ENCODE results near the gene CSNK1D.
"Not testable (repeated sequence)": the region's sequence is repeated elsewhere in the genome, so short reads cannot be mapped to it uniquely, and the experiment has no call there.

The CSNK1D gene

DNA sequence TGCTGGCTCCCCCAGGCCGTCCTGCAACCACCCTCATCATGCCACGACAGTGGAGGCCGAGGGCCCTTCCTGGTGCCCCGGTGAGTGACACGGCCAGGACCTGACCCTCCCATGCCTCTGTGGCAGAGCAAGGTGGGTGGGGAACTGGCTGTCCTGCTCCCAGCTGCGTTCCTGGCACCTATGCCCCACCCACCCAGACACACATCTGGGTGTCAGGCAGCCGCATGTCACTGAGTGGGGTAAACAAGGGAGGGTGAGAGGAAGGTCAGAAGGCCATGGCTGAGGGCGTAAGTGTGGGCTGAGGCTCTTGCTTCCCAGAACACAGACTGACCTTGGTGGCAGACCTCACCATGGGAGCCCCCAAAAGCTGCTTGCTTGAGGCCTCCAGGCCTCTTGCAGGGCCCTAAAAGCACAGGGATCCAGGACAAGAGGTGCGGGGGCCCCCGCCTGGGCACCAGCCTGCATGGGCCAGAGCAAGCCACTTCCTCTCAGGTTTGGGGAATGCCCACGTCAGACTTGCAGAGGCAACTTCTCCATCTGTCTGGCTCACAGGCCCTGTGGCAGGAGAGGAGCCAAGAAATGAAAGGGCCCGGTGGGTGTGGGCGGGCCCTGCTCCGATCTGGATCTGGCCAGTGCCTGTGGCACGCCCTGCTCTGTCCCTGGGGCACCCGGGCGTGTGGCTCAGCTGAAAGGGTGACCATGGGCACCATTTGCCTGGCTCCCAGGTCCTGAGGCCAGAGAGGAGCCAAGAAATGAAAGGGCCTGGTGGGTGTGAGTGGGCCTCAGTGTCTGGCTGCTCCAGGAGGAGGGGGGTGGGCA, 57.0 kb downstream of the CSNK1D start:
- no peak for DNase-seq (ENCODE audit: low read depth in 2 of 3, low spot score in 2 of 3)

DNA sequence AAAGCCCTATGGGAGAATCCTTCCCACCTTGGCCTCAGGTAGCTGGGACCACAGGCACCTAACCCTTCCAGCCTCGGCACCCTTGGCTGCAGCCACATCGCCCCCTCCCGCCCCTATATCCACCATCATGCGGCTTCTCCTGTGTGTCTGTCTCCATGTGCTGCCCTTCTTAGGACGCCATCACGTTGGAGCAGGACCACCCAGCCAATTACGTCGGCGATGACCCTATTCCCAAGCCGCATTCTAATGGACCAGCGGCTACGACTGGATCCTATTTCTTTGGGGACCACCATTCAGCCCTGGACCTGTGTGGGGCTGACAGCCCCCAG, 57.6 kb downstream of the CSNK1D start:
- no peak for DNase-seq (ENCODE audit: low read depth in 2 of 3, low spot score in 2 of 3)

DNA sequence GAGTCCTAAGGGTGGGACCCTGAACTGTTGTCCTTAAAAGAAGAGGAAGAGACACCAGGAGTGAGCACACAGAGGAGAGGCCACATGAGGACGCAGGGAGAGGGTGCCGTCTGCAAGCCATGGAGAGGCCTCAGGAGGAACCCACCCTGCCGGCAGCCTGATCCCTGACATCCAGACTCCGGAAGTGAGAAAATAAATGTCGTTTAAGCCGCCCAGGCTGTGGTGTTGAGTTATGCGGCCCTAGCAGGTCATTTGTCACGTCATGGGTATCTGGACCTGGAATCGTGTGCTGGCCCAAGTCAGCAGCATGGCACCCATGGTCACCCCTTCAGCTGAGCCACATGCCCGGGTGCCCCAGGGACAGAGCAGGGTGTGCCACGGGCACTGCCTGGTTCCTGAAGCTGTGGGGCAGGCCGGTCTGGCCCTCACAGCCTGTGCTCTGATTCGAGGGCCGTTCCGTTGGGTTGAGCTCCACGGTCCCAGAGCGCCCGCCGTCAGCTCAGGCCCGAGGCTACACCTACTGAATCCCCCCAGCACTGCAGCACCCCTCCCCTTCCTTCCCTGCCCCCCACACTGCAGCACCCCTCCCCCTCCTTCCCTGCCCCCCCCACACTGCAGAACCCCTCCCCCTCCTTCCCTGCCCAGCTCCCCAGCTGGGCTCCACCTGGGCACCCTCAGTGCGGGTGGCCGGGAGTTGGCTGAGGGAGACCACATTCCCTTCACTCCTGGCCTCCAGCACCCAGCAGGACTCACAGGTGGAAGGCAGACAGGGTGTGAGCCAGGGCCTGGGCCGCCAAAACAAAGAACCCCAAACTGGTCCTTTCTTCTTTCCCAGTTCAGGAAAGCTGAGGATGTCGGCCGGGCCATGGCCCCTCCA, 58.2 kb downstream of the CSNK1D start:
- no peak for DNase-seq (ENCODE audit: low read depth in 2 of 3, low spot score in 2 of 3)

DNA sequence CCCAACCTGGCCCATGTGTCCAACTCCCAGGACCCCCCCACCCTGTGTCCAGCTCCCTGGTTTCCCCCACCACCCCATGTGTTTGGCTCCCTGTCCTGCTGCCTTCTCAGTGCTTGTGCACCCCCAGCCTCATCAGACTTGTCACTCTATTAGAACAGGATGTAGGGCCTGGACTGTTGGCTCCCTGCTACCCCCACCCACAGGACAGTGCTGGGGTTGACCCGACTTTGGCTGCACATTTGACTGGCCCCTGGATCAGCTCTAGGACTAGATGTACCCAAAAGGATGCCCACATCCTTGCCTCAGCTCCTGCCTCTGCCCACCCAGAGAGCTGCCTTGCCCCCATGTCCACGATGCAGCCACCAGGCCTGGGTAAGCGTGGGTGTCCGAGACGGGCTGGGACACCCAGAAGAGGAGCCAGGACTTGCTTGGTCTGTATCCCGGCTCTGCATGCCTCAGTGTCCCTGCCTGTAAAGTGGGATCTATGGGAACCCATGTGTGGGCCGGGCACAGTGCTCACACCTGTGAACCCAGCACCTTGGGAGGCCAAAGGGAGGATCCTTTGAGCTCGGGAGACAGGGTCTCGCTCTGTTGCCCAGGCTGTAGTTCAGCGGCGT, 59.4 kb downstream of the CSNK1D start:
- no peak for DNase-seq (ENCODE audit: low read depth in 2 of 3, low spot score in 2 of 3)

DNA sequence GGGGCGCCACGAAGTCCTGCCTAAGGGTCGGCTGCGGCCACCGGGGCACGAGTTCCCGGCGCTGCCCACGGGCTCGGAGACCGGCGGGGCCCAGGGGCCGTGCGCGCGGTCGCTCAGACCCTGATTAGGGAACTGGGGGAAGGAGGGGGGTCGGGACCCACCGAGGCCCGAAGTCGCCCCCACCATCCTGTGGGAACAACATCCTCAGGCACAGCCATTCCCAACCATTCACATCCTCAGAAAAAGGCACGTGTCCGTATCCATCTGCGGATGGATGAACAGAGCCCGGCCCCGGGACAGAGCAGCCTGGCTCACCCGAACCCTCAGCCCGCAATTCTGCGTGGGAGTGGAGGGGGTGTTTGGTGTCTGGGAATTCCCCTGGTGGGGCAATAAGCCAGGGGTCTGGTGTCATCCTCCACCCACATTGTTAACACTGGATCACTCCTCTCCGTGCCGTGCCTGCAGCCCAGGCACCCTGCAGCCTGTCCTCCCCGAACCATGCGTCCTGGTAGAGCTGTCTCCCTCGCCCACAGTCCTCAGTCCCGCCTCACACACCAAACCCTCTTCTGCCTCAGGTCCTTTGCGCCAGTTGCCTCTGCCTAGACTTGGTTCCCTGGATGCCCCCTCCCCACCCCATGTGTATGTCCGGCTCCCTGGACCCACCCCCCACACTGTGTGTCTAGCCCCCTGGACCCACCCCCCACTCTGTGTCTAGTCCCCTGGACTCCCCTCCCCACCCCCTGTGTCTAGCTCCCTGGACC, 60.1 kb downstream of the CSNK1D start:
- DNase-seq (ENCODE audit: low read depth in 2 of 3, low spot score in 2 of 3) = no peak

DNA sequence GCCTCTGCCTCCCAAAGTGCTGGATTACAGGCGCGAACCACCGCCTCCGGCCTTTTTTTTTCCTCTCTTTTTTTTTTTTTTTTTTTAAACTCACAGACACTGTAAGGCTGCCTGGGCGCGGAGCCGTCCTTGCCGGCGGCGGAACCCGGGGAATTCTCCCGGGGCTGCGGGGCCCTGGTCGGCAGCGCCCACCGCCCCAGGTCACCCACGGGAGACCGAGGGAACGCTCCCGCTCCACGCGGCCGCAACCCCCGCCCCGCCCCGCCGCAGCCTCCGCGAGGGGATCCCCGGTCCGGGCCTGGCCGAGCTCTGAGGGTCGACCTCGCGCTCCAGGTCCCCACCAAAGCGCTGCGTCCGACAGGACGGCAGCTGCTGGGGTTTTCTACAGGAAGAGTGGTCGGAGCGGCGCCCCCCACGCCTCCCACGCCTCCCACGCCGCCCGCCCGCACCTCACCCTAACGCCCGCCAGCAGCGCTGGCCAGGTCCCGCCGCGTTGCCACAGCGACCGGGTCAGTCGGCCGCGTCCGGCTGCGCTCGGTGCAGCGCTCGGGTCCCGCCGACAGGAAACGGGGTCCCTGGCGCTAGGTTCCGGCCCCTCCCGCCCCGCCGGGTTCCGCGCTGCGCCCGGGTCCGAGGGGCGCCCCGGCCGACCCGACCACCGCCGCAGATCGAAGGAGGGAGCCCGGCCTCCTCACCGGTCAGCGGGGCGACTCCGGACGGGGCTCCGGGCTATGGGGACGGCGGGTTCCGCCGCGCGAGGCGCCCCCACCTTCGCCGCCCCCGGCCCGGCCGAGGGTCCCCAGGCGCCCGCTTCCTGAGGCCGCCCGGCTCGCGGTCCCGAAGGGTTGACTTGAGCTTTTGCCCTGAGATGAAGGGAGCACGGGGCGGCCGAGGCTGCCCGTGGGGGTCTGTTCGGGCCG, 60.9 kb downstream of the CSNK1D start, which contains the start of gene CCDC57:
TSS of gene CCDC57 (minus strand) at position 512 of the 920 bp plus-strand sequence. CDS start 10,898 bp downstream, outside the sequence.
- DNase-seq (ENCODE audit: low read depth in 2 of 3, low spot score in 2 of 3) = peak in 1 of 3 experiments; percentile 73

DNA sequence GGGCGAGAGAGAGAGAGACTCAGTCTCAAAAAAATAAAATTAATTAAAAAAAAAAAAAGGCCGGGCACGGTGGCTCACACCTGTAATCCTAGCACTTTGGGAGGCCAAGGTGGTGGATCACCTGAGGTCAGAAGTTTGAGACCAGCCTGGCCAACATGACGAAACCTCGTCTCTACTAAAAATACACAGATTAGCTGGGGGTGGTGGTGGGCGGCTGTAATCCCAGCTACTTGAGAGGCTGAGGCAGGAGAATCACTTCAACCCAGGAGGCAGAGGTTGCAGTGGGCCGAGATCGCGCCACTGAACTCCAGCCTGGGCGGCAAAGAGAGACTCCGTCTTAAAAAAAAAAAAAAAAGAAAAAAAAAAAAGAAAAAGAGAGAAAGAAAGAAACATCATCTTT, 62.8 kb downstream of the CSNK1D start:
- DNase-seq (ENCODE audit: low read depth in 2 of 3, low spot score in 2 of 3) = not testable (repeated sequence)

DNA sequence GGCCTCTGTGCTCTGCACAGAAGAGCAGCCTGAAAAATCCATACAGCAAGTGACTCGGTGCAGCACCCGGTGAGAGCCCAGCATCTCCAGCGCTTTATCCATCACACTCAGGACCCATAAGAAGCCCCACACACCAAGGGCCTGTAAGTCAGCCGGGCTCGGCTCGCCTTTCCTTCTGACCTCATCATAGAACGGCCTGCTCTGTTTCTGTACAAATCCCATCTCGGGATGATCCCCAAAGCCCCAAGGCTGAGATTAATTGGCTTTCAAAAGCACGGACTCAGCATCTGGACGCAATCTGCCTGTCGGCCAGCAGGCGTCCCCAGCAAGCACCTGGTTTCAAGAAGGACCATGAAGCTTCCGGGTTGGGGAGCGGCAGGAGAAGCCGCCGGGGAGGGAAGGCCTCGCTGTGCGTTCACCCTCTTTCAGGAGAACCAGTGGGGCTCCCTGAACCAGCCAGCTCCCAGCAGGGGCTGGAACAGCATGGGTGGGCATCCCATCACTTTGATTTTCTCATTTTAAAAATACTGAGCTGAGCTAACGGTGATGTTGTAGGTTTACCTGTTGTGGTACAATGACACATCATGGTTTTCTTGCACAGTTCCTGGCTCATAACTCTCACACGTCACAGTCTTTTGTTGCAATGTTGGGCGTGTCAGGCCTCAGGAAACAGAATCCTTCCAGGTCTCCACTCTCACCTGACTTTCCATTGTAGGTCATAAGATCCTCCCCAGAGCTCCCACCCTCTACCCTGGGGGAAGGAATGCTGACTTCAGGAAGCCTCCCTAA, 67.6 kb downstream of the CSNK1D start:
- peak in 1 of 3 experiments; percentile 58 for DNase-seq (ENCODE audit: low read depth in 2 of 3, low spot score in 2 of 3)

DNA sequence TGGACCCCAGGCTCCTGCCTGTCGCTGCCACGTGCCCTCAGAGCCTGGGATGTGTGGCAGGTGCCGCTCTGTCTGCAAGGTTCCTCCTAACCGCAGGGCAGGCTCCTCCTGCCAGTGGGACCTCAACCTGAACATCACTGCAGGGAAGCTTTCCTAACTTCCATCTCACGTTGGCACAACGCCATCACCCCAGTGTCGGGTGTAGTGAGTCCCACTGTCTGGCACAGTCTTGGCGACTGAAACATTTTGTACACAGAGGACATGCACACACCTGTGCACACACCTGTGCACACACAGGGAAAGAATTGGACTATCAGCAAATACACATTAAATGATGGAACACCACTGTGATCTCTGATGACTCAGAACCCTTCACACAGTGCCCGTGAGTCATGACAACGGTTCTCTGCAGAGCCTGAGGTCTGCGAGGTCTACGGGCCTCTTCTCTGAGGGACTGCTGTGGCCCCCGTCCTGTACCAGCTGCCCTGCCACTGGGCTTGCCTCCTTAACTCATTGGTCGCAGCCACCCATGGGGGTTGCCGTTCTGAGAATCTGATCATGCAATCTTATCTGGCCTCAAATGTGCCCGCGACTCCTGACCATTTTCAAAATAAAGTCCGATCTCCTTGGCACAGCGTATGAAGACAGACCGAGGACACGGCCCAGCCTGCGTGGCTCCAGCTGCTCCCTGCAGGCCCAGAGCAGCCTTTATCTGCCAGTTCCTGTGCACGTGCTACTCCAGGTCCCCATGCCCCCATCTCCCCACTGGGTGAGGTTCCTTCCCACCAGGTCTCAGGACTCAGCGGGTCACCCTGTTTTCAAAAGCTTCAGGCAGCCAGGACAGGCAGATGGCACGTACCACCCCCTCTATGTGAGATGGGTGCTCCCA, 68.4 kb downstream of the CSNK1D start:
- DNase-seq (ENCODE audit: low read depth in 2 of 3, low spot score in 2 of 3) = no peak

DNA sequence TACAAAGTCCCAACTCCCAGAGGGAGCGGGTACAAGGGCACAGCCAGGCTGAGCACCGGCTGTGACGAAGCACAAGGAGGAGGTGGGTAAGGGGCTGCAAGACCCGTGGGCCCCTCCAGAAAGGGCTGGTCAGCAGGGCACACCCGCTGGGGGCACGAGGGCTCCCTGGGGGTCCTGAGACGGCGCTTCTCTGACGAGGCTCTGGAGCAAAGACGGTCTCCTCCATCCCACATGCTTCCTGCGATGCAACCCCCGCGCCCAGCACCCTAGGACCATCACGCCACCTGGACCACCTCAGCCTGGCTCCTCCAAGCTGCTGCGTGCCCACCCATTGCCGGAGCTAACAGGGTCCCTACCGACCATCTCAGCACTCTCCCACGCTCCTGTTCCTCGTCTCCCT, 69.6 kb downstream of the CSNK1D start:
- DNase-seq (ENCODE audit: low read depth in 2 of 3, low spot score in 2 of 3) = no peak

DNA sequence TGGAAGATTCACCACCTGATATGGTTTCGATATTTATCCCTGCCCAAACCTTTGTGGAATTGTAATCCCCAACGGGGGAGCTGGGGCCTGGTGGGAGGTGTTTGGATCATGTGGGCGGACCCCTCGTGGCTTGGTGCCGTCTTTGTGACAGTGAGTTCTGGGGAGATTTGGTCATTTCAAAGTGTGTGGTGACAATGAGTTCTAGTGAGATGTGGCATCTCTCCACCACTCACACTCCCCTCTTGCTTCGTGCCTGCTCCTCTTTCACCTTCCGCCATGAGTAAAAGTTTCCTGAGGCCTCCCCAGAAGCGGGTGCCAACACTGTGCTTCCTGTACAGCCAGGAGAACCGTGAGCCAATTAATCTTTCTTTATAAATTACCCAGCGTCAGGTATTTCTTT, 70.5 kb downstream of the CSNK1D start:
- no peak for DNase-seq (ENCODE audit: low read depth in 2 of 3, low spot score in 2 of 3)

DNA sequence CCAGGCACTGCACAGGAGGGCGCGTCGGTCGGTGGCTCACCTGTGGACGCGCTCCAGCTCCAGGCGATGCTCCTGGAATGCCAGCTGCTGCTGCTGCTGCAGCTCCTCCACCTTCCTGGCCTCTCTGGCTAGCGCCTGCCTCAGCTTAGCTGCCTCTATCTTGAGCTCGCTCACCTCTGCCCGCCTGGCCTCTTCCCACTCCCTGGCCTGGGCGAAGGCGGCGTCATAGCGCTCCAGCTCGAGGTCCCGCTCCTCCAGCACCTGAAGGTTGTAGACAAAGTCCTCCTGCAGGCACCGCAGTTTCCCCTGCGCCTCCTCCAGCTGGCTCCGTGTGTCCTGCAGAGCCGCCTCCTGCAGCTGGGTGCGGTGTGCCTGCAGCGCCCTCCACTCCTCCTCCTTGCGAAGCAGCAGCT, 72.0 kb downstream of the CSNK1D start:
- no peak for DNase-seq (ENCODE audit: low read depth in 2 of 3, low spot score in 2 of 3)

DNA sequence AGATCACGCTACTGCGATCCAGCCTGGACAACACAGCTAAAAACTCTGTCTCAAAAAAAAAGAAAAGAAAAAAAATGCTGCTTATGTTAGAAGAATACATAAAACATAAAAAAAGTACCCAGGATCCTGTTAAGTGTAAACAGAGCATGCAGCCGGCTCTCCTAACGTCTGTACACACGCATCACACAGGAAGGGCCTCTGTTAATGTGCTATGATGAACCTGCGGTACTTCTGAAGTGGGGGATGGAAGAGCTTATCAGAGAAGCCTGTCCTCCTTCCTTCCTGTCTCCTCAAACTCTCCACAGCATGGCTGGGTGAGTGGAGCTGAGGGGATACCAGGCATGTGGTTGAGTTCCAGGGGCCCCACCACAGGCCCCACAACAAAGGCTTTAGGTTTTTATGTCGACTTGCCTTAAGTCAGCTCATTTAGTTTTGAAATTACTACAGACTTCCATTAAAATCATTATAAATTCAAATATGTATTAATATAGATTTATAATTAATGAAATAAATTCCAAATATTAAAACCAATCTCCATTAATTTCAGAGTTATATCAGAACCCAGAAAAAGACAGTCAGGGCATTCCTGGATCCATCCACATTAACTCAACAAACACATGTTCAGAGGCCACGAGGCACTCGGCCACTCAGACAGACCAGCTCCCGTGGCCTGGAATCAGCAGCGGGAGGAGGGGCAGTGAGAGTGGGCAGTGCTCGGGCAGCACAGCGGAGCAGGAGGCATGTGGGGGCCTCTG, 72.6 kb downstream of the CSNK1D start:
- peak in 1 of 3 experiments; percentile 48 for DNase-seq (ENCODE audit: low read depth in 2 of 3, low spot score in 2 of 3)

DNA sequence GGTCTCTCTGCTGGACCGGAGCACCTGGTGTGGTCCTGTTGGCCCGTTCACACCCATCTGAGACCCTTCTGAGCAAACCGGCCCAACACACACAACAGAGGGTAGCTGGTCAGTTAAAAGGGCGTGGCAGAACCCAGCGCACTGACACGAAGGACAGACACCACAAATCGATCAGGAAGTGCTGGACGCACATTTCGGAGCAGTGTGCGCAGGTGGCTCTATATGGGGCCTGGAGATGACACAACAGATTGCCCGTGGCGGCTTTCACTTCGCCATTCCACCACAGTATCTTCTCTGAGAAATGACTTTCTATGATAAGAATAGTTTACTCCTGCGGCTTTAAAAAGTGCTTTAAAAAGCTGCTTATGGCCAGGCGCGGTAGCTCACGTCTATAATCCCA, 73.4 kb downstream of the CSNK1D start:
- no peak for DNase-seq (ENCODE audit: low read depth in 2 of 3, low spot score in 2 of 3)

DNA sequence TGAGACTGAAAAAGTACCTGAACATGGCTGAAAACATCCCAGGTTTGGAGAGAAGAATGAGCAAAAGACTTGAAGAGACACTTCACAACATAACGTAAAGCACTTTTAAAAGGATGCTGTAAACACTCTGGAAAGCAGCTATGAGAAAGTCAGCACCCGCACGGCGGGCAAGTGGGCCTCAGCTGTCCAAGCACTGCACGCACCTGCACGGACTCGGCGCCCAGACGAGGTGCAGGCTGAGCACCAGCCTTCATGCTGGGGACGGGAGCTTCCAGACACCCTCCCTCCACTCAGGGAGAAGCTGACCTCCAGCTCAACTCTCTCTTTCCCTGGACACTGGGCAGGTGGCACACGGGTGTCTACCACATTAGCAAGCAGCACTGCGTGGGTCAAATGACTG, 74.0 kb downstream of the CSNK1D start:
- no peak for DNase-seq (ENCODE audit: low read depth in 2 of 3, low spot score in 2 of 3)

DNA sequence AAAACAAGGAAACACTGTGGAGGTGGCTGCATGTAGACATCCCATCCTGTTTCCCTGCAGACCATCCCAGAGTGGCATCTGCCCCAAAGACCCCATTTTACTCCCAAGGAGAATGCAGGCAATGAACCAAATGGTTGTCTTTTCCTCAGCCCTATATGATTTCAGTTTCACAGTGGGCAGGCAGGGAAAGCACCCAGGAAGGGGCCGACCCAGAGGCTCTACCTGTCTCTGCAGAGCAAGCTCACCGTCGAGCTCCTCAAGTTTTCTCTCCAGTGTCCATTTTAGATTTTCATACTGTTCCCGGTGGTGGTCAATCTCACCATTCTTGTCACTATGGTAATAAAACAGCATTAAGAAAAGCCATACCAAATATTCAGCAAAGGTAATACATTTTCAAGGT, 75.4 kb downstream of the CSNK1D start:
- no peak for DNase-seq (ENCODE audit: low read depth in 2 of 3, low spot score in 2 of 3)

Measured in activated CD8-positive, alpha-beta memory T cell treated with anti-CD3 and anti-CD28 coated beads for 48 hours (primary cell).